ENCODE results near the gene SON. TPM values are rescaled to one million over a fixed set of nuclear protein-coding genes. Genes with fewer than 3 reads are reported as not detected.

Gene SON
- total RNA-seq, 1 experiment from 2014 or later: 434 TPM

- DNase-seq (ENCODE audit: low spot score): no peak
Observed at GRCh38 chr21:33544451-33545195, 1.8 kb downstream of the SON start.

- DNase-seq (ENCODE audit: low spot score): no peak
Observed at GRCh38 chr21:33546086-33546485, 3.2 kb downstream of the SON start.

- no peak for DNase-seq (ENCODE audit: low spot score)
Observed at GRCh38 chr21:33549848-33550771, 7.3 kb downstream of the SON start.

GRCh38 chr21:33550772-33551660 is 8.2 kb downstream of the SON start:
- DNase-seq (ENCODE audit: low spot score): no peak

GRCh38 chr21:33551664-33552063 is 8.8 kb downstream of the SON start:
- no peak for DNase-seq (ENCODE audit: low spot score)

- DNase-seq (ENCODE audit: low spot score): no peak
Observed at GRCh38 chr21:33552093-33552998, 9.5 kb downstream of the SON start.

- DNase-seq (ENCODE audit: low spot score): no peak
Observed at GRCh38 chr21:33552999-33553598, 10.3 kb downstream of the SON start.

- DNase-seq (ENCODE audit: low spot score): no peak
Observed at GRCh38 chr21:33554236-33554981, 11.6 kb downstream of the SON start.

- no peak for DNase-seq (ENCODE audit: low spot score)
Observed at GRCh38 chr21:33554982-33555344, 12.1 kb downstream of the SON start.

GRCh38 chr21:33557447-33557846 is 14.6 kb downstream of the SON start:
- DNase-seq (ENCODE audit: low spot score): no peak

- no peak for DNase-seq (ENCODE audit: low spot score)
Observed at GRCh38 chr21:33558777-33559421, 16.1 kb downstream of the SON start.

GRCh38 chr21:33559813-33560212 is 17.0 kb downstream of the SON start:
- no peak for DNase-seq (ENCODE audit: low spot score)

- DNase-seq (ENCODE audit: low spot score): no peak
Observed at GRCh38 chr21:33560965-33561364, 18.1 kb downstream of the SON start.

- DNase-seq (ENCODE audit: low spot score): no peak
Observed at GRCh38 chr21:33561373-33561772, 18.5 kb downstream of the SON start.

GRCh38 chr21:33562389-33562788 is 19.6 kb downstream of the SON start:
- DNase-seq (ENCODE audit: low spot score): no peak

GRCh38 chr21:33566514-33566913 is 23.7 kb downstream of the SON start:
- DNase-seq (ENCODE audit: low spot score): no peak

- DNase-seq (ENCODE audit: low spot score): no peak
Observed at GRCh38 chr21:33567914-33568313, 25.1 kb downstream of the SON start.

GRCh38 chr21:33568448-33568847 is 25.6 kb downstream of the SON start:
- no peak for DNase-seq (ENCODE audit: low spot score)

GRCh38 chr21:33569991-33570390 is 27.2 kb downstream of the SON start:
- DNase-seq (ENCODE audit: low spot score): no peak
